ENCODE data around the gene WWOX. TPM values are rescaled to one million over a fixed set of nuclear protein-coding genes. Genes with fewer than 3 reads are reported as not detected.

Gene WWOX
- total and polyA plus RNA-seq, 2 of the 4 experiments (the other 2 are of a cell fraction): 2.7 to 5.4 TPM

GRCh38 chr16:78953526-78953925, 854.1 kb downstream of the WWOX start:
- intact Hi-C loops (cut with micrococcal nuclease) (no loop called here), dilution Hi-C loops (cut with HindIII; ENCODE audit: low sequenced_read_pairs, unreplicated experiment) (no loop called here)
- H2AFZ ChIP-seq (replicated peaks; ENCODE audit: low read length, poor library complexity): no peak overlapping the region

More at GRCh38 chr16:78953526-78953925, 854.1 kb downstream of the WWOX start:
- Histone ChIP-seq H3K14ac (replicated peaks; ENCODE audit: low read depth, low read length) (no peak overlapping the region), H3K18ac (ENCODE audit: low read depth, low read length) (no peak overlapping the region), H4K8ac (ENCODE audit: low read depth in 2 of 2, low read length in 2 of 2) (no peak overlapping the region), H3K9me1 (ENCODE audit: insufficient read depth, low read length) (no peaks in the 10 kb centered on the region), H3K4me2 (ENCODE audit: low read depth, low read length) (no peak overlapping the region), H3K23ac (ENCODE audit: low read depth, low read length) (no peak overlapping the region), H3K79me1 (ENCODE audit: low read depth in 1 of 2, low read length in 2 of 2) (no peaks in the 10 kb centered on the region), H4K5ac (ENCODE audit: low read depth, low read length) (no peak overlapping the region), H3K4me3 (ENCODE audit: insufficient read depth, low read depth, low read length) (no peak overlapping the region), H3K27me3 (ENCODE audit: control insufficient read depth, insufficient read depth, low read length) (no peaks in the 10 kb centered on the region), H2BK120ac (ENCODE audit: low read depth, low read length) (no peak overlapping the region), H3K36me3 (ENCODE audit: control insufficient read depth, insufficient read depth, low read length) (no peaks in the 10 kb centered on the region), H2AK5ac (ENCODE audit: low read depth, low read length) (no peak overlapping the region), H3K4me1 (ENCODE audit: control insufficient read depth, insufficient read depth, low read length) (no peaks in the 10 kb centered on the region), H3K9me3 (ENCODE audit: control insufficient read depth, insufficient read depth, low read length) (peaks cover 29% of the 10 kb centered on the region), H4K20me1 (ENCODE audit: insufficient read depth, low read length) (no peaks in the 10 kb centered on the region), H3K27ac (ENCODE audit: insufficient read depth, low read length) (no peak overlapping the region), H2BK15ac (ENCODE audit: low read depth, low read length) (no peak overlapping the region), H3K56ac (ENCODE audit: extremely low read depth, insufficient read depth, low read length) (no peak overlapping the region), H2BK20ac (ENCODE audit: low read depth, low read length) (no peak overlapping the region), H3K9ac (ENCODE audit: low read depth, low read length) (no peak overlapping the region), H2AK9ac (replicated peaks; ENCODE audit: low read depth, low read length, poor library complexity) (no peak overlapping the region), H3K4ac (ENCODE audit: low read depth, low read length) (no peak overlapping the region), H2BK5ac (ENCODE audit: low read depth, low read length, poor library complexity, severe bottlenecking) (no peak overlapping the region), H4K91ac (ENCODE audit: insufficient read depth, low read depth, low read length) (no peak overlapping the region)
- ATAC-seq (ENCODE audit: low read depth) (no peak), DNase-seq (no peak)
- in situ Hi-C loops (cut with MboI; ENCODE audit: low sequenced_read_pairs): no loop called here
- no TSS peak for BruUV-seq (replicated peaks)
- no CpG with 5 or more reads among the region's 8 CpGs for WGBS, 2 experiments (ENCODE audit: extremely low coverage in 2 of 2, insufficient read length in 1 of 2)
- POLR2A ChIA-PET (ENCODE audit: unreplicated experiment): no interaction called here
- TF ChIP-seq CTCF (conservative IDR thresholded peaks at IDR 0.05; ENCODE audit: low read depth, low read length) (no peak), ELK1 (IDR thresholded peaks at IDR 0.05; ENCODE audit: borderline replicate concordance, low read depth, low read length) (no peak), MAZ (IDR thresholded peaks at IDR 0.05; ENCODE audit: borderline replicate concordance, low read depth, low read length) (no peak), RFX5 (IDR thresholded peaks at IDR 0.05; ENCODE audit: low read depth, low read length) (no peak), SMC3 (IDR thresholded peaks at IDR 0.05; ENCODE audit: low read depth, low read length) (no peak), POLR2A (IDR thresholded peaks at IDR 0.05; ENCODE audit: low read depth, low read length) (no peak), RCOR1 (IDR thresholded peaks at IDR 0.05; ENCODE audit: insufficient replicate concordance, low read length) (no peak), BHLHE40 (IDR thresholded peaks at IDR 0.05; ENCODE audit: low read depth, low read length) (no peak), MAFK (IDR thresholded peaks at IDR 0.05; ENCODE audit: low read depth, low read length) (no peak), FOS (IDR thresholded peaks at IDR 0.05; ENCODE audit: low read depth, low read length) (no peak)
- CTCF ChIA-PET: no interaction called here
